Adrenal gland (tissue), 5 donors: ENCODE measurements around the gene E4F1.

ENCODE experiments used
- CTCF ChIP-seq, 6 experiments: fragments of 450-650 bp in 4 of 6; fragments of 200-600 bp in 2 of 6; sonication (generic) in 1 of 6; IDR thresholded peaks; 1 replicate in 5 of 6; 2 replicates in 1 of 6; pipeline versions ENCODE4 v1.5.1 to v1.8.0; 2016 to 2021; ENCODE audit warnings: antibody characterized with exemption in 6 of 6, mild to moderate bottlenecking in 2 of 6, moderate library complexity in 1 of 6
- POLR2A ChIP-seq, 2 donors: fragments of 450-650 bp; IDR thresholded peaks; one replicate each; pipeline ENCODE4 v1.6.1; 2017; ENCODE audit warnings: antibody characterized with exemption in 2 of 2, mild to moderate bottlenecking in 2 of 2, moderate library complexity in 1 of 2
- donor health status: DM: no; HTN: no; CAD: no.

DNA sequence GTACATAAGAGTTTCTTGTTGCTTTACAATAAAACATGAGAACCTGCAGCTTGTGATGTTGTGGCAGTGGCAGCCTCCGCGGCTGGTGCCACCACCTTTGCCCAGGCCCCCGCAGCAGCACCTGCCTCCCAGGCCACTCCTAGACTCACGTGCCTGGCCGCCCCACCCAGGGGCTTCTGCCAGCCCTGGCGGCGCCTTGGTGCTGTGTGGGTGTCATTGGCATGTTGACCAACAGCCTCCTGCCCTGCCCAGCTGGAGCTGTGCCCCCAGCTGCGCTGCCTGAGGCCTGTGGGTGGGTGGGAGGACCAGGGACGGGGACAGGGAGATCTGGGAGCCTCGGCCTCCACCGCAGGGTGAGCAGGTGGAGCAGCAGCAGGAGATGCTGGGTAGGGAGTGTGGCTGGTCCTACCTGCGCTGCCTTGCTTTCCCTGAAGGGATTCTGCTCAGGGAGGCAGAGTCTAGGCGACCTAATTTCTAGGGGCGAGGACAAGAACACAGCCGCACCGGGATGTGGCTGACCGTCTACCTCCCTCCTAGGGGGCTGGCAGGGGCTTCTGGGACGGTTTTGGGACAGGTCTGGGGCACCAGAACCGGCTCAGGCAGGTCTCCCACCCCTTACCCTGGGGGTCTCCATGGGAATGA lies 12.4 kb downstream of the E4F1 start:
- no peak for TF ChIP-seq CTCF (IDR thresholded peaks at IDR 0.05)
- no peak for TF ChIP-seq POLR2A (IDR thresholded peaks at IDR 0.05)
